Uterus (tissue), 2 donors: ENCODE results near the gene BUD31.

Experiments used
- POLR2A ChIP-seq, 2 donors: fragments of 450-650 bp; IDR thresholded peaks; one replicate each; pipeline ENCODE4 v1.6.1; 2016; ENCODE audit warnings: antibody characterized with exemption in 2 of 2, mild to moderate bottlenecking in 1 of 2, moderate library complexity in 1 of 2
- TF ChIP-seq, protein P1 (sequence below), 4 experiments: fragments of 200-600 bp in 2 of 4; fragments of 450-650 bp in 2 of 4; sonication (generic) in 2 of 4; IDR thresholded peaks; one replicate each; pipeline ENCODE4 v1.5.1; 2016 to 2019; ENCODE audit warnings: antibody characterized with exemption in 4 of 4, mild to moderate bottlenecking in 2 of 4, moderate library complexity in 1 of 4

DNA sequence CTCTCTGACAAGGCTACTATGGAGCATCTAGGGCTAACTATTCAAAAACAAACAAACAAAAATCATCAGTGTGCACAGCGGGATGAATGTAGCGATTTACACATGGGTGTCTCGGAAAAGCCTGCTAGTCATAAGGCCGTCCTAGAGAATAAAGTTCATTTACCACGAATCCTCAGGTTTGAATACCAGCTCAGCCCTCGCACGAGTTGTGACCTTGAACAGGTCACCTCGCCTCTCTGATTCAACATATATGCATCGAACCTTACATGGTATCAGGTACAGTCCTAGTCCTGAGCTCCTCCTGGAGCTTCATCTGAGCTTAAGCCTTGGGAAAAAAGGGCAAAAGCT lies 56.6 kb downstream of the BUD31 start:
- TF ChIP-seq, protein P1, sequence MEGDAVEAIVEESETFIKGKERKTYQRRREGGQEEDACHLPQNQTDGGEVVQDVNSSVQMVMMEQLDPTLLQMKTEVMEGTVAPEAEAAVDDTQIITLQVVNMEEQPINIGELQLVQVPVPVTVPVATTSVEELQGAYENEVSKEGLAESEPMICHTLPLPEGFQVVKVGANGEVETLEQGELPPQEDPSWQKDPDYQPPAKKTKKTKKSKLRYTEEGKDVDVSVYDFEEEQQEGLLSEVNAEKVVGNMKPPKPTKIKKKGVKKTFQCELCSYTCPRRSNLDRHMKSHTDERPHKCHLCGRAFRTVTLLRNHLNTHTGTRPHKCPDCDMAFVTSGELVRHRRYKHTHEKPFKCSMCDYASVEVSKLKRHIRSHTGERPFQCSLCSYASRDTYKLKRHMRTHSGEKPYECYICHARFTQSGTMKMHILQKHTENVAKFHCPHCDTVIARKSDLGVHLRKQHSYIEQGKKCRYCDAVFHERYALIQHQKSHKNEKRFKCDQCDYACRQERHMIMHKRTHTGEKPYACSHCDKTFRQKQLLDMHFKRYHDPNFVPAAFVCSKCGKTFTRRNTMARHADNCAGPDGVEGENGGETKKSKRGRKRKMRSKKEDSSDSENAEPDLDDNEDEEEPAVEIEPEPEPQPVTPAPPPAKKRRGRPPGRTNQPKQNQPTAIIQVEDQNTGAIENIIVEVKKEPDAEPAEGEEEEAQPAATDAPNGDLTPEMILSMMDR (IDR thresholded peaks at IDR 0.05), result no peak
- no peak for TF ChIP-seq POLR2A (IDR thresholded peaks at IDR 0.05)
